DMS114 treated with DMSO at 0.1 percent for 48 hours (cell line): ENCODE data around the gene PCDH15.
A peak's percentile ranks its signal among the peaks of the same experiment; 100 is the strongest.

Experiments used
- DNase-seq: peaks from one replicate; lab custom pipeline; 2025; ENCODE audit not compliant: unreplicated experiment; lab: John Stamatoyannopoulos, UW

The PCDH15 gene

DNA sequence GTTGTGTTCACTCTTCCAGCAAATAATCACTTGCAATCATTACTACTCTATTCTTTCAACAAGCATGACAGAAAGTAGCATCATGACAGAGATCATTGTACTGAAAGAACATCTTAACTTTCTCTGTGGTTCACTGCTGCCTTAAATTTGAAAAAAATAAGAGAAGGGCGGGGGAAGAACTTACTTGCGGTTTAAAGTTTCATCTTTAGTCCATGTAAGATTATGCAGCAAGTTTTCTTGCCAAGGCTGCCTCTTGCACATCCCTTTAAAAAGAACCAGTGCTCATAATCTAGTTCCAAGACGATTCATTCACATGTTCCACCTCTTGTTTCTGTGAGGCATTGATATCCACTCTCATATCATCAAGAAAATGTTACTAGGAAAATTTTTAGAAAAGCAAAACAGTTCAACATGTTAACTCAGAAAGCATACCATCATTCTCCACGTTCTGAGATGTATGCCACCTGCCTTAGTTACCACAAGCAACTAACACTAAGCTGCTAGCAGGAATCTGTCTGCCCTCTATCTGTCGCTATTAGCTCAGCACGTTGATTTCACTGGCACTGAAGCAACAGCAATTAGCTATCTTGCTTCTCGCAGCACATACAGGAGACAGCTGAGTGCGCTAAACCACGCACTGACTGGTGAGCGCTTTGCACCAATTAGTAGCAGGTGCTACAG is at the start of gene PCDH15:
Gene PCDH15, minus strand, starts transcription at position 491 of the 681 bp plus-strand sequence. CDS start 136,969 bp downstream, outside the sequence.
- DNase-seq: peak; percentile 13

DNA sequence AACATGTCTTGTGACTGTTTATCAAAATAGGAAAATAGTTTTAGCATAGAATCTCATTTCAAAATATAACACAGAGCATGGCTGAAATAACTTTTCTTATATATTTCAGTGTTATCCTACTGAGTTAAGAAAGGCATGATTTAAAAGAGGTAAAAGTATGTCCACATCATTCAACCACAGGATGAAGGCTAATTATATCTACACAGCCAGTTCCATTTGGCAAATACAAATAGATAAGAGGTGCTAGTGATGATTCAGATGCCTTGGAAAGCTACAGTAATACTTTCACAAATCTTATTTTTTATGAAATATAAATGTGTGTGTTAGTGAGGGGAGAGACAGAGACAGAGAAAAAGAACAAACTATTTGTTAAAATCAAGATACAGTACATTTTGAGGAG is 42.9 kb upstream of the PCDH15 start:
- DNase-seq: no peak

DNA sequence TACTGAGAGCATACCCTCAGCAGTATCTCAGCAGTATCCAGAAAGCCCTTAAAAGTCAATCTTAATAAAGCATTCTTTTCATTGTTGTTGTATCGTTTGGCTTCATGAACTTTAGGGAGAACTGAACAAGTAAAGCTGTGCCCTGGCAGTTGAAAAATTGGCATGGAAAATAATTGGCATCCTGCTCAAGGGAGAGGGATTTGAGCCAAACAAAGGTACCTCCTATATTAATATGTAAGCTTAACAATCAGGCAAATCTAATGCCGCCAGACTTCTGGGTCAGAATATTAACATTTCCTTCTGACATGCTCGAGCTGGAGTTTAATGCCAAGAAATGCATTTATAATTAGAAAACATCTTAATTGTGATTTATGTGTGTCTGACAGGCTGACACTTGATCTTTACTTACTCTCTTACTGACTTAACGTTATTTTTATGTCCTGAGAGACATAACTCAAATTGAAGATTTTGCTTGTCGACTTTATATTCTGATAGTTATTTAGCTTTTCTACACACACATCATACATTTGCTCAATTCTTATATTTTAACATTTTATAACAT is 42.1 kb upstream of the PCDH15 start:
- no peak for DNase-seq

- no peak for DNase-seq
Observed at GRCh38 chr10:54837479-54837878, 36.4 kb upstream of the PCDH15 start.

DNA sequence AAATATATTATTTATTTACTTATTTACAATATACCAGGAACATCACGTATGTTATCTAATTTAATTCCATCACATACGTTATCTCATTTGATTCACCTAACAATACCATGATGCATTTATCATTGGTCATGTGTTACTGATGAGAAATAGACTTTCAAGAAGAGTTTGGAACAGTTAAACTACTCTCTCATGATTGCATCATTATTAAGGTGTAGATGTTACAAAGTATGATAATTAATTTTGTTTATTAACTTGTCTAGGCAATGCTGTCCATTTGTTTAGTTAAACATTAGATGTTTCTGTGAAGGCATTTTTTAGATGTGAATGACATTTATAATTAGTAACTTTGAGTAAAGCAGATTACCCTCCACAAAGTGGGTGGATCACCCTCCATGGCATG is 32.0 kb upstream of the PCDH15 start:
- no peak for DNase-seq

GRCh38 chr10:54826994-54827560 is 26.0 kb upstream of the PCDH15 start:
- no peak for DNase-seq

DNA sequence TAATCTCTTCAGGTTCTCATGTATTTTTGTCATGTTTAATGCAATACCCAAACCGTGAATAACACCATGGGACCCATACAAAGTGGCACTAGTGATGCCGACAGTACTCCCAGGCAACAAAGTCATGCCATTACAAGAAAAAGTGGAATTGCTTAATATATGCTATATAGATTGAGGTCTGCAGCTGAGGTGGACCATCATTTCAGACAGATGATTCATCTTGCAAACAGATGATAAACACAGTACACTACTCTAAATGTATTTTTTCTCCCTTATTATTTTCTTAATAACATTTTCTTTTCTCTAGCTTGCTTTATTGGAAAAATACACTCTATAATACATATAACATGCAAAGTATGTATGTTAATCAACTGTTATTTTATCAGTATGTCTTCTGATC is 14.6 kb upstream of the PCDH15 start:
- DNase-seq: no peak

DNA sequence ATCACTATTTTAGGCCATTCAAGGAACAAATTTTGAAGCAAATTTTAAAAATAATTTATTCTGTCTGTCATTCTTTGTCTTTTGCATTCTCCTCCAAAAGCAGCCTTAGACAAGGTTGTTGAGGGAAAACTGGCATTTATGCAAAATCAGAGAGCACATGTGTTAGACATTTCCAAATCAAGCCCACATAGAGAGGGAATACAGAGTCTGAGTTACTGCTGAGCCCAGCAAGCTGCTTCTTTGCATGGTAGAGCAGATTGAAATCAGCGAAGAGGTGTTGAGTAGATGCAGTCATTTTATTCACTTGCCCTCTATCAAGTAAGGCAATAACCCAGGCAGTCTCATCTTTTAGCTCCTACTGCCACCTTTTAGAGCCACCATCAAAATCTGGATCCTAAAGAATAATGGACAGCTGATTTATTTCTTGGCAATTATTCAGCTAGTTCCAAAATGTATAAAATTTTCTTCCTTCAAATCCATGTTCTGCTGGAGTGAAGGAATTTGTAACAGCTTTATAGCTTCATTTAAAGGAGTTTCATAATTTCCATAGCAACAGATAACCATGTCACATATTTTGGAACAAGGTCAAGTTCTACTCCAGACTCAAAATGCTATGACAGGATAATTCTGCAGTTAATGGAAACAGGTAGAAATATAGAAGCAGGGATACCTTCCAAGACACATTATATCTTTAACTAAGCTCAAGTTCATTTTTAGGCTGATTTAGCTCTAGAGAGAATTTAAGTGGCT is 7.3 kb upstream of the PCDH15 start:
- no peak for DNase-seq

GRCh38 chr10:54799506-54799905 is 1.5 kb downstream of the PCDH15 start:
- DNase-seq: no peak

- no peak for DNase-seq
Observed at GRCh38 chr10:54797636-54798321, 3.3 kb downstream of the PCDH15 start.

DNA sequence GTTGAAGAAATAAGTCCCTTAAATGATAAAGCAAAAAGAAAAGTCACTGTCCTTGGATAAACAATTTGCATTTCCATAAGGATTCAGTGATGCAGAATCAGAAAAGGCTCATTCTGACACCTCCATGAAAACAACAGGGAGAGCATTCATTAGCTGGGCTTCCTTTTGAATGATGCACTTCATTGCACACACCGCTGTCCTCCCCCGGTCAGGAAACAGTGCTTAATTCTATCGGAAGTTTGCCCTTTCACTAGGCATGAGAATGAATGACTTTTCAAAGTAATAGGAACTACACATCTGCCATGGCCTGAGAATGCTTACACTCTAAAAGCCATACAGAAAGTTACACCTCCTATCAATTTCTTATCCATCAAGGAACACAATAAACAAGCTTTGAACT is 4.2 kb downstream of the PCDH15 start:
- DNase-seq: no peak

DNA sequence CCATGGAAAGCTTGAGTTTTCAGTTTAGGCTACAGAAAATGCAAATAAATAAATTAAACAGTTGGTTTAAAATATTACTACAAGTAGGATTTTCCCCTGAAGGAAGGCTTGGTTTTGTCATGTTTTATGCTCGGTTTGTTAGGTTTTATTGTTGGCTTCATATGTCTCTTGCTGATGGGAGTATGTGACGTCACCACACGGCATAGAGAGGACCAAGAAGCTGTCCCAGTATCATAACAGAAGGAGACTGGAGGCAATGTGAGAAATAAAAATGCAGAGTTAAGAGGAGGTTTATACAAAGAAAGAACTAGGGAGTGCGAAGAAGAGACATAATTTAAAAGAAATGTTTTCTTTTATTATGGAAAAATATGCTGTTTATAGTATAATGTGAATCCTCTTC is 24.4 kb downstream of the PCDH15 start:
- DNase-seq: no peak

- no peak for DNase-seq
Observed at GRCh38 chr10:54772468-54773122, 28.4 kb downstream of the PCDH15 start.

GRCh38 chr10:54769051-54769450 is 32.0 kb downstream of the PCDH15 start:
- no peak for DNase-seq

- no peak for DNase-seq
Observed at GRCh38 chr10:54758791-54759190, 42.2 kb downstream of the PCDH15 start.

DNA sequence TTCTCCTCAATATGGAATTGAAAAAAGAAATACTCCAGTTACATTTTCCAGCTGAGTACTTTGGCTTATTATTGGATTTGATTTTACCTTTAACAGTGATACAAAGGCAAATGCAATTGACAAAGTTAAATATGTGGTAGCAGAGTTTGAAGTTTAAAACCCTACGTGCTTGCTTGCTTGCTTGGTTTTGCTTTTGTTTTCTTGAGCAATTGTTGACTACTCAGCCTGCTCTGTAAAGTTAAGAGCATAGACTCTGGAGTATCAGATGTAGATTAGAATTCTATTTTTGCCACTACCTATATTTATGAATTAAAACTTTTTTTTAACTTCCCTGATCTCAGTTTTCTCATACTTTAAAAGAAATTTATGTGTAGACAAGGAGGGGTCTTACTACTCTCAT is 51.4 kb downstream of the PCDH15 start:
- no peak for DNase-seq

GRCh38 chr10:54745436-54745835 is 55.6 kb downstream of the PCDH15 start:
- DNase-seq: no peak

GRCh38 chr10:54742416-54742815 is 58.6 kb downstream of the PCDH15 start:
- DNase-seq: no peak

GRCh38 chr10:54728511-54728910 is 72.5 kb downstream of the PCDH15 start:
- DNase-seq: no peak

- DNase-seq: no peak
Observed at GRCh38 chr10:54722075-54722474, 79.0 kb downstream of the PCDH15 start.

GRCh38 chr10:54710918-54711317 is 90.1 kb downstream of the PCDH15 start:
- DNase-seq: no peak
